ENCODE measurements around the gene ABHD16A.
A peak's percentile ranks its signal among the peaks of the same experiment; 100 is the strongest.

Gene ABHD16A

GRCh38 chr6:31689249-31690110 lies 13.6 kb downstream of the ABHD16A start:
- no peak for DNase-seq (ENCODE audit: low spot score)

- DNase-seq (ENCODE audit: low spot score): no peak
These were observed 15.0 kb downstream of the ABHD16A start for GRCh38 chr6:31687860-31688693.

- no peak for DNase-seq (ENCODE audit: low spot score)
These were observed 15.8 kb downstream of the ABHD16A start for GRCh38 chr6:31687321-31687720.

- DNase-seq (ENCODE audit: low spot score): no peak
These were observed 16.6 kb downstream of the ABHD16A start for GRCh38 chr6:31686483-31686882.

- no peak for DNase-seq (ENCODE audit: low spot score)
These were observed 19.5 kb downstream of the ABHD16A start for GRCh38 chr6:31683591-31683990.

GRCh38 chr6:31681135-31681671 lies 21.9 kb downstream of the ABHD16A start:
- DNase-seq (ENCODE audit: low spot score): peak; percentile 32

GRCh38 chr6:31680226-31681134 lies 22.6 kb downstream of the ABHD16A start, which contains the start of gene LY6G5C:
TSS of gene LY6G5C (minus strand) at chr6:31681067. CDS start at chr6:31680373, 694 bp downstream.
- DNase-seq (ENCODE audit: low spot score): peak; percentile 92

- DNase-seq (ENCODE audit: low spot score): no peak
These were observed 25.2 kb downstream of the ABHD16A start for GRCh38 chr6:31677955-31678354.

GRCh38 chr6:31676904-31677303 lies 26.2 kb downstream of the ABHD16A start:
- DNase-seq (ENCODE audit: low spot score): no peak

- DNase-seq (ENCODE audit: low spot score): no peak
These were observed 26.7 kb downstream of the ABHD16A start for GRCh38 chr6:31676322-31676903.

- DNase-seq (ENCODE audit: low spot score): no peak
These were observed 33.4 kb downstream of the ABHD16A start, which contains the start of gene LY6G5B for GRCh38 chr6:31669676-31670075. TSS of gene LY6G5B (plus strand) at chr6:31669976. CDS start at chr6:31670951, 975 bp downstream.

- no peak for DNase-seq (ENCODE audit: low spot score)
These were observed 36.7 kb downstream of the ABHD16A start for GRCh38 chr6:31666337-31666965.

- peak; percentile 99 for DNase-seq (ENCODE audit: low spot score)
These were observed 37.4 kb downstream of the ABHD16A start, which contains the start of gene CSNK2B for GRCh38 chr6:31665501-31666336. TSS of gene CSNK2B (plus strand) at chr6:31666080. CDS start at chr6:31666832, 752 bp downstream.

GRCh38 chr6:31664790-31665500 lies 38.2 kb downstream of the ABHD16A start, which contains the start of gene GPANK1:
TSS of gene GPANK1 (minus strand) at chr6:31664997. CDS start at chr6:31664478, 519 bp downstream.
- DNase-seq (ENCODE audit: low spot score): peak; percentile 98

- no peak for DNase-seq (ENCODE audit: low spot score)
These were observed 38.9 kb downstream of the ABHD16A start for GRCh38 chr6:31663961-31664789.

GRCh38 chr6:31663126-31663960 lies 39.8 kb downstream of the ABHD16A start:
- no peak for DNase-seq (ENCODE audit: low spot score)
